GM21528 (cell line): ENCODE measurements around the gene NKX6-2.

Experiments used
- ATAC-seq: cut with Tn5 transposase; IDR thresholded peaks from one replicate; pipeline ENCODE4 v1.9.1; 2021; ENCODE audit warnings: mild to moderate bottlenecking, moderate library complexity; ENCODE audit not compliant: unreplicated experiment, low FRiP score

NKX6-2 gene

GRCh38 chr10:132762267-132762666 is 23.7 kb downstream of the NKX6-2 start:
- ATAC-seq, result no peak

- no peak for ATAC-seq
These were observed 24.4 kb downstream of the NKX6-2 start for GRCh38 chr10:132761395-132762060.

- ATAC-seq, result no peak
These were observed 27.1 kb downstream of the NKX6-2 start for GRCh38 chr10:132758865-132759264.

- no peak for ATAC-seq
These were observed 28.8 kb downstream of the NKX6-2 start for GRCh38 chr10:132757171-132757570.

GRCh38 chr10:132756591-132756990 is 29.4 kb downstream of the NKX6-2 start:
- no peak for ATAC-seq

GRCh38 chr10:132755166-132755711 is 30.7 kb downstream of the NKX6-2 start:
- no peak for ATAC-seq

GRCh38 chr10:132754071-132754470 is 31.9 kb downstream of the NKX6-2 start:
- no peak for ATAC-seq

- ATAC-seq, result no peak
These were observed 32.4 kb downstream of the NKX6-2 start for GRCh38 chr10:132753596-132753995.

GRCh38 chr10:132752961-132753360 is 33.0 kb downstream of the NKX6-2 start:
- ATAC-seq, result no peak

GRCh38 chr10:132752378-132752777 is 33.6 kb downstream of the NKX6-2 start:
- ATAC-seq, result no peak

- no peak for ATAC-seq
These were observed 35.0 kb downstream of the NKX6-2 start for GRCh38 chr10:132750936-132751335.

GRCh38 chr10:132749371-132749795 is 36.6 kb downstream of the NKX6-2 start:
- no peak for ATAC-seq

- ATAC-seq, result no peak
These were observed 37.2 kb downstream of the NKX6-2 start for GRCh38 chr10:132748545-132749370.

- ATAC-seq, result no peak
These were observed 37.8 kb downstream of the NKX6-2 start for GRCh38 chr10:132748135-132748534.

GRCh38 chr10:132746801-132747625 is 38.9 kb downstream of the NKX6-2 start:
- no peak for ATAC-seq

GRCh38 chr10:132746386-132746785 is 39.6 kb downstream of the NKX6-2 start:
- ATAC-seq, result no peak

- no peak for ATAC-seq
These were observed 40.0 kb downstream of the NKX6-2 start for GRCh38 chr10:132745971-132746370.

- no peak for ATAC-seq
These were observed 40.4 kb downstream of the NKX6-2 start for GRCh38 chr10:132745511-132745910.

GRCh38 chr10:132744839-132745238 is 41.1 kb downstream of the NKX6-2 start:
- no peak for ATAC-seq

- ATAC-seq, result no peak
These were observed 41.9 kb downstream of the NKX6-2 start for GRCh38 chr10:132743925-132744490.
